Limb (tissue), 2 donors: ENCODE measurements around the gene TNFRSF13B.
A peak's percentile ranks its signal among the peaks of the same experiment; 100 is the strongest.
"Not testable (repeated sequence)": the region's sequence is repeated elsewhere in the genome, so short reads cannot be mapped to it uniquely, and the experiment has no call there.

Experiments
- DNase-seq, 2 donors: peaks; one replicate each; pipeline ENCODE4 v3.0.0-alpha.2; 2016; ENCODE audit errors: extremely low spot score in 2 of 2

TNFRSF13B gene

GRCh38 chr17:16911141-16911937 lies 60.6 kb downstream of the TNFRSF13B start:
- peak; percentile 16 to 38 for DNase-seq

- no peak for DNase-seq
Measured at GRCh38 chr17:16910341-16910740, 61.6 kb downstream of the TNFRSF13B start.

GRCh38 chr17:16909472-16910246 lies 62.3 kb downstream of the TNFRSF13B start:
- DNase-seq, result peak; percentile 18 to 27

GRCh38 chr17:16908273-16908672 lies 63.6 kb downstream of the TNFRSF13B start:
- DNase-seq, result no peak

- DNase-seq, result no peak
Measured at GRCh38 chr17:16906680-16907079, 65.2 kb downstream of the TNFRSF13B start.

GRCh38 chr17:16905593-16906191 lies 66.2 kb downstream of the TNFRSF13B start:
- DNase-seq, result no peak

- DNase-seq, result not testable (repeated sequence)
Measured at GRCh38 chr17:16903070-16903469, 68.8 kb downstream of the TNFRSF13B start.

GRCh38 chr17:16900288-16900882 lies 71.5 kb downstream of the TNFRSF13B start:
- no peak for DNase-seq

- DNase-seq, result not testable (repeated sequence)
Measured at GRCh38 chr17:16897211-16897896, 74.6 kb downstream of the TNFRSF13B start.

- DNase-seq, result not testable (repeated sequence)
Measured at GRCh38 chr17:16896235-16896634, 75.7 kb downstream of the TNFRSF13B start.

- not testable (repeated sequence) for DNase-seq
Measured at GRCh38 chr17:16893527-16893926, 78.4 kb downstream of the TNFRSF13B start.

- not testable (repeated sequence) for DNase-seq
Measured at GRCh38 chr17:16892876-16893454, 79.0 kb downstream of the TNFRSF13B start.

GRCh38 chr17:16889088-16889465 lies 82.8 kb downstream of the TNFRSF13B start:
- DNase-seq, result no peak
